ENCODE results near the gene MAPKAP1.
"Not testable (repeated sequence)": the region's sequence is repeated elsewhere in the genome, so short reads cannot be mapped to it uniquely, and the experiment has no call there.

The MAPKAP1 gene

GRCh38 chr9:125600194-125600593, 106.8 kb downstream of the MAPKAP1 start:
- DNase-seq = no peak

- no peak for DNase-seq
Measured at GRCh38 chr9:125594223-125594610, 112.8 kb downstream of the MAPKAP1 start.

GRCh38 chr9:125593581-125594222, 113.3 kb downstream of the MAPKAP1 start:
- no peak for DNase-seq

GRCh38 chr9:125591888-125592287, 115.1 kb downstream of the MAPKAP1 start:
- no peak for DNase-seq

- DNase-seq = no peak
Measured at GRCh38 chr9:125591245-125591644, 115.8 kb downstream of the MAPKAP1 start.

GRCh38 chr9:125589287-125589686, 117.7 kb downstream of the MAPKAP1 start:
- DNase-seq = no peak

- no peak for DNase-seq
Measured at GRCh38 chr9:125587819-125588460, 119.1 kb downstream of the MAPKAP1 start.

GRCh38 chr9:125586172-125586511, 120.9 kb downstream of the MAPKAP1 start:
- DNase-seq = no peak

GRCh38 chr9:125585503-125586171, 121.4 kb downstream of the MAPKAP1 start:
- no peak for DNase-seq

- DNase-seq = no peak
Measured at GRCh38 chr9:125580701-125581286, 126.2 kb downstream of the MAPKAP1 start.

- no peak for DNase-seq
Measured at GRCh38 chr9:125579030-125579932, 127.7 kb downstream of the MAPKAP1 start.

GRCh38 chr9:125574126-125574877, 132.7 kb downstream of the MAPKAP1 start:
- no peak for DNase-seq

- DNase-seq = not testable (repeated sequence)
Measured at GRCh38 chr9:125572461-125572860, 134.5 kb downstream of the MAPKAP1 start.

GRCh38 chr9:125571824-125572223, 135.2 kb downstream of the MAPKAP1 start:
- not testable (repeated sequence) for DNase-seq

GRCh38 chr9:125570246-125570645, 136.8 kb downstream of the MAPKAP1 start:
- DNase-seq = no peak

GRCh38 chr9:125568621-125569020, 138.4 kb downstream of the MAPKAP1 start:
- no peak for DNase-seq

- not testable (repeated sequence) for DNase-seq
Measured at GRCh38 chr9:125566051-125566450, 141.0 kb downstream of the MAPKAP1 start.

GRCh38 chr9:125565126-125565525, 141.9 kb downstream of the MAPKAP1 start:
- DNase-seq = no peak

GRCh38 chr9:125564631-125565030, 142.4 kb downstream of the MAPKAP1 start:
- no peak for DNase-seq

GRCh38 chr9:125561509-125562148, 145.4 kb downstream of the MAPKAP1 start:
- DNase-seq = no peak

- no peak for DNase-seq
Measured at GRCh38 chr9:125559894-125560293, 147.1 kb downstream of the MAPKAP1 start.

GRCh38 chr9:125559194-125559593, 147.8 kb downstream of the MAPKAP1 start:
- no peak for DNase-seq
